ENCODE measurements around the gene EVA1C.
"Not testable (repeated sequence)": the region's sequence is repeated elsewhere in the genome, so short reads cannot be mapped to it uniquely, and the experiment has no call there.

EVA1C gene

DNA sequence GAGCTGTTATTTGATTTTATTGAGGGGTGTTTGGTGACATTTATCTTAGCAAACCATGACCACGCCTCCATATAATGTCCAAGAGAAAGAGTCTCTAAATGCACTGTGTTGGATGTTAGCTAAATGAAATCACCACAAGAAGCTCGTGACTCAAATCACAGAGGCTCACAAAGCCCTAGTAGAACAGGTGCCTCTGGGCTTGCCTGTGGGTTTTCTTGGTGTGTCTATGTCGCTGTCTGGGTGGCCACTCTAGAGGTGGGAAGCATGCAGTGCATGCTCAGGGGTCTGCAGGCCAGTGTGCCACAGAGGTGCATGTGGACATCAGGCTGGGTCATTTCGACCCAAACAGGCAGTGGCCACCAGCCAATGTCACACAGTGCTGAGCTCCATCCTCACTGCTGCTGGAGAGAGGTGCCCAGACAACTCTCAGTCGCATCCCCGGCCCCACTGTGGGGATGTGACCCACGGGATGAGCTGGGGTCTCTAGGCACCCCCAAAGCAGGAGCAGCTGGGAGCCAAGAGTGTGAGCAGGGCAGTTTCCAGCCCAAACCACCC is 94.0 kb downstream of the EVA1C start:
- DNase-seq: not testable (repeated sequence)

DNA sequence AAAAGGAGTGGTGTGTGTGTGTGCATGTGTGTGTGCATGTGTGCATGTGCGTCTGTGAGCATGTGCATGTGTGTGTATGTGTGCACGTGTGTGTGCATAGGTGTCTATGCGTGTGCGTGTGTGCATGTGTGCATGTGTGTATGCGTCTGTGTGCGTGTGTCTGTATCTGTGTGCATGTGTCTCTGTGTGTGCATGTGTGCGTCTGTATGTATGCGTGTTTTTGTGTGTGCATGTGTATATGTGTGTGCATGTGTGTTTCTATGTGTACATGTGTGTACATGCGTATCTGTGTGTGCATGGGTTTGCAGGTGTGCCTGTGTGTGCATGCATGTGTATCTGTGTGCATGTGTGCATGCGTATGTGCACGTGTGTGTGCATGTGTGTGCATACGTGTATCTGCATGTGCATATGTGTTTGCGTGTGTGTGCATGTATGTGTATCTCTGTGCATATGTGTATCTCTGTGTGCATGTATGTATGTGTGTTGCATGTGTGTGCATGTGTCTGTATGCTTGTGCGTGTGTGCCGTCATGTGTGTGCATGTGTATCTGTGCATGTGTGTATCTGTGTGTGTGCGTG is 94.9 kb downstream of the EVA1C start:
- no peak for DNase-seq

GRCh38 chr21:32508036-32508435 is 95.5 kb downstream of the EVA1C start:
- DNase-seq: not testable (repeated sequence)

GRCh38 chr21:32508558-32508957 is 96.1 kb downstream of the EVA1C start:
- no peak for DNase-seq

GRCh38 chr21:32508975-32509374 is 96.5 kb downstream of the EVA1C start:
- DNase-seq: not testable (repeated sequence)

GRCh38 chr21:32514275-32515055 is 102.0 kb downstream of the EVA1C start:
- DNase-seq: no peak

- no peak for DNase-seq
These were observed 103.4 kb downstream of the EVA1C start for GRCh38 chr21:32515874-32516273.

- no peak for DNase-seq
These were observed 104.5 kb downstream of the EVA1C start for GRCh38 chr21:32516756-32517649.

DNA sequence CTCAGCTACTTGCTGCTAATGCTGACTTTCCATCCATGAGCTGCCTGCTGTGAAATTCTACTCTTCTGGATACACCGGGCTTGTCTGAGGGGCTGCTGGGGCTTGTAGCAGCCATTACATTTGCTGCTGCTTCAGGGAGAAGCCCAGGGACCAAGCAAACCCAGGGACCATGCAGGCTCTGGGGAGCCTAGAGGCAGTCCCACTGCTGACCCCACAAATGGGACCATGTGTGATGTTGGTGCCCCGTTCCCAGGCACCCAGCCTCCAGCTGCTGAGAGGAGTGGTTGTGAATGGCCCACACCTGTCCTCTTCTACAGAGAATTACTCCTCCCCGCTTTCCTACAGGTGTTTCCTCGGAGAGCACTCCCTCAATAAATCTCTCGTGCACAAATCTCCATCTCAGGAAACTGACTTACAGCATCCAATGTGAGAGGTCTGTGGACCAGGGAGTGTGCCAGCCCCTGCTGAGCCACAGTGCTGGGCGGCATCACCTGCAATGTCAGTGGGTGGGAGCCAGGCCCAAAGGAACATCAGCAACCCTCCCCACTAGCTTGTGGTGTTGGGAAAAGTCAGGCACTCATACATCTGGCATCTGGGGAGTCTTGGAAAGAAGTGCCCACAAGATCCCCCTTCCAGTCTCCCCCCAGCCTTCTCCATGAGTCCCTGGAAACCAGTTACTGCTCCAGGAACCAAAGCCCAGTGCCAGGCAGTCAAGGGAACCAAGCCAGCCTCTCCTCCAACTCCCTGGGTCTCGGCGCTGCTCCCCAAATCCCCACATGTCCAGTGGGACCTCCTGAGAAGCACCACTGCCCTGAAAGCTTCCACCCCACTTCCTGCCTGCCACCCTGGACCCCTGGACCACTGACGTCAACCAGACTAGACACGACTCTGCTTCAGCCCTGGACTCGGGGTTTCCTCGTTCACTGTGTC is 107.7 kb downstream of the EVA1C start:
- DNase-seq: no peak

GRCh38 chr21:32520875-32521735 is 108.6 kb downstream of the EVA1C start:
- DNase-seq: peak; percentile 6

GRCh38 chr21:32521736-32522355 is 109.3 kb downstream of the EVA1C start:
- DNase-seq: no peak

GRCh38 chr21:32523463-32523862 is 111.0 kb downstream of the EVA1C start:
- no peak for DNase-seq

DNA sequence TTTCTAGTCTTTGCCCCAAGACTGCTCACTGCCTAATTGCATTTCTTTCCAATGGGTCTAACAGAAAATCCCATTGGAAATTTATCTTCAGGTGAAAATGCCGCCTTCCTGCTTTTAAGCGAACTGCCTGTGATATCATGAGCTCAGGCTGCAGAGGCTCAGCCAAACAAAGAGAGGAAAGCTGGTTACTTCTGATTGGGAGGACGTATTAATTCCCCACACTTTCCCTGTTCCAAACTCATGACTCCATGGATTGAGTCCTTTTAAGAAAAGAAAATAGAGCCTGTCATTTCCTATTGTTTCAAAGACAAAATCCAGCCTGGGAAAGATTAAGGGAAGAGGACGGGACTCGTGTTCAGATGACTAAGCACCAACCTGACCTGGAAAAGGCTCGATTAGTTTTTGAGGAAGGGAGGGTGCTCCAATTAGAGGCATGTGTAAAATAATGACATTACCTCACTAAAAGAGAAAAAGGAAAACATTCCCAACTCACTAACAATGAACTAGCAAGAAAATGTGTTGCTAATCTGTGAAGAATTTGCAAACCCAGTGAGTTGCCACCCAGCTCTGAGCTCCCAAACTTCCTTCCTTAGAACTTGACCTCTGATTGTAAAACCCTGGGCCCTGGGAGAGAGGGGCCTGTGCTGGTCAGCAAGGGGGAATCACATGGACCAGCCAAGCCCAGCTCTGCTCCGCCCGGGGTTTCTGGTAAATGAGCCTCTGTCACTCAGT is 111.6 kb downstream of the EVA1C start:
- no peak for DNase-seq

GRCh38 chr21:32525282-32525681 is 112.8 kb downstream of the EVA1C start:
- DNase-seq: no peak

GRCh38 chr21:32529679-32530078 is 117.2 kb downstream of the EVA1C start:
- no peak for DNase-seq

- DNase-seq: not testable (repeated sequence)
These were observed 118.3 kb downstream of the EVA1C start for GRCh38 chr21:32530809-32531208.

GRCh38 chr21:32531561-32531960 is 119.1 kb downstream of the EVA1C start:
- DNase-seq: not testable (repeated sequence)

GRCh38 chr21:32532636-32533035 is 120.1 kb downstream of the EVA1C start:
- DNase-seq: no peak

DNA sequence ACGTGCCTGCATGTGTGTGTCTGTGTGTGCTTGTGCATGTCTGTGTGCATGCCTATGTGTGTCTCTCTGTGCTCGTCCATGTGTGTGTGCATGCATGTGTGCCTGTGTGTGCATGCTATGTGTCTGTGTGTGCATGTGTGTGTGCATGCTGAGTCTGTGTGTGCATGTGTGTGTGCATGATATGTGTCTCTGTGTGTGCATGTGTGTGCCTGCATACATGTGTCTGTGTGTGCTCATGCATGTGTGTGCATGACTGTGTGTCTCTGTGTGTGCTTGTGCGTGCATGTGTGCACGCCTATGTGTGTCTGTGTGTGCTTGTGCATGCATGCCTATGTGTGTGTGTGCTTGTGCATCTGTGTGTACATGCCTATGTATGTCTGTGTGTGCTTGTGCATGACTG is 120.5 kb downstream of the EVA1C start:
- no peak for DNase-seq

DNA sequence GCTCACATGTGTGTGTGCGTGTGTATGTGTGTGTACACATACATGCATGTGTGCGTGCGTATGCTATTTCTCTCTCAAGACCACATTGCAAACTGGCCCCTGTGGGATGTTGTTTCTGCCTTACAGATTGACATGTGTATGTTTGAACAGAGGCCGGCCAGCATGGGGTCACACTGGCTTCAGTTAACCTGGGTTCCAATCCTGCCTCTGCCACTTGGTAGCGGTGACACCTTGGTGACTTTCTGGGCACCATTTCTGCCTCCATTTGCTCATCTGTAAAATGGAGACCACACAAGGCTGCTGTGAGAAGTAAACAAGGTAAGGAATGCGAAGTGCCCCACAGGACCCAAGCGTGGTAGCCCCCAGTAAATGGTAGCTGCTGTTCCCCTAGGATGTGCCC is 121.1 kb downstream of the EVA1C start:
- DNase-seq: no peak

All from NCI-H1048 (cell line).